Measurements from ENCODE around the gene AGBL4.

- no peak for TF ChIP-seq POLR2A (IDR thresholded peaks at IDR 0.05)
- no peak for TF ChIP-seq CTCF (IDR thresholded peaks at IDR 0.05)
These were observed 1407.0 kb downstream of the AGBL4 start for GRCh38 chr1:48616710-48617109.
